HK-2 (cell line): ENCODE measurements around the gene PPP1R10.
"Not testable (repeated sequence)": the region's sequence is repeated elsewhere in the genome, so short reads cannot be mapped to it uniquely, and the experiment has no call there.

Experiments
- DNase-seq: peaks from one replicate; pipeline ENCODE4 v3.0.0-alpha.2; 2018; ENCODE audit not compliant: unreplicated experiment

The PPP1R10 gene

DNA sequence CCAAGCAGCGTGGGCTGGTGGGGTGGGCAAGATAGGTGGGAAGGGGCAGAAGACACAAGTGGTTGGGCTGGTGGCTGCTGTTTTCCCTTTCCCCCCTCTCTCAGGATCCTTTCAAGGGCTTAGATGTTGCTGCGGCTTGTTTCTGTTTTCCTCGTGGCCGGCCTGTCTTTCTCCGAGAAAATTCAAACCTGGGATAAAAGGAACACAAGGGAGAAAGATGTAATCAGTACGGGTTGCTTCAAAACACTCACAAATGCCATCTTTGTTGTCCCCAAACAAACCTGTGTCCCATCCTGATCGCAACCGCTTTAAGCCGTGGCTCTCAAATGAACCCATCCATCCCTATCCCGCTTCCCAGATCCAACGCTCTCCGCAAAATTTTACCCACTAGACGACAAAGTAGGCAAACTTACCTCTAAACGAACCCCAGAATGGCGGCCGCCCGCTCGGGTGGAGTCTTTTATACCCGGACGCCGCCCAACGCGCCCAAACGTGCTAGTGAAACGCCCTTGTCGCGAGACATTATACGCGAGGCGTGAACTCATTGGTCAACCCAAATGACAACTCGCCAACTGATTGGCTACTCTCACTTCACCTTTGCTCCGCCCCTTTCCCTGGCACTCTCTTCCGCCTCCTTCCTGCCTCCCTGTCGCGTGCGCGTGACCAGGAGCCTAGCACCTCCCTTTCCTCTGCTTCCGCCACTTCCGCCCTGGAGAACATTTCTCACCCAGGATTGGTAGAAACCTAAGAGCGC lies at the start of gene PPP1R10:
TSS of gene PPP1R10 (minus strand) at position 433 of the 754 bp plus-strand sequence. CDS start 7,299 bp downstream, outside the sequence.
- peak; percentile 99 for DNase-seq

DNA sequence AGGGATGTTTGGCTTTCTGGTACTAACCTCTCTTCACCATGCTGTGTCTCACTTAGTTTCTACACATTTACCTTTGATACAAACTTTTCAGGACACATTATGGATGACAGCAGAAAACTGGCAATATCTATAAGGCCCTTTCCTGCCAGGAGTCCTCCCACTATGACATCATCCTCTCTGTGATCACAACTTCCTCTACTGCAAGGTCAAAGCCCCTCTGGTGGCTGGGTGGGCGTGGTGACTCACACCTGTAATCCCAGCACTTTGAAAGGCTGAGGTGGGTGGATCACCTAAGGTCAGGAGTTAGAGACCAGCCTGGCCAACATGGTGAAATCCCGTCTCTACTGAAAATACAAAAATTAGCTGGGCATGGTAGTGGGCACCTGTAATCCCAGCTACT lies 49.3 kb upstream of the PPP1R10 start:
- DNase-seq = peak; percentile 31

DNA sequence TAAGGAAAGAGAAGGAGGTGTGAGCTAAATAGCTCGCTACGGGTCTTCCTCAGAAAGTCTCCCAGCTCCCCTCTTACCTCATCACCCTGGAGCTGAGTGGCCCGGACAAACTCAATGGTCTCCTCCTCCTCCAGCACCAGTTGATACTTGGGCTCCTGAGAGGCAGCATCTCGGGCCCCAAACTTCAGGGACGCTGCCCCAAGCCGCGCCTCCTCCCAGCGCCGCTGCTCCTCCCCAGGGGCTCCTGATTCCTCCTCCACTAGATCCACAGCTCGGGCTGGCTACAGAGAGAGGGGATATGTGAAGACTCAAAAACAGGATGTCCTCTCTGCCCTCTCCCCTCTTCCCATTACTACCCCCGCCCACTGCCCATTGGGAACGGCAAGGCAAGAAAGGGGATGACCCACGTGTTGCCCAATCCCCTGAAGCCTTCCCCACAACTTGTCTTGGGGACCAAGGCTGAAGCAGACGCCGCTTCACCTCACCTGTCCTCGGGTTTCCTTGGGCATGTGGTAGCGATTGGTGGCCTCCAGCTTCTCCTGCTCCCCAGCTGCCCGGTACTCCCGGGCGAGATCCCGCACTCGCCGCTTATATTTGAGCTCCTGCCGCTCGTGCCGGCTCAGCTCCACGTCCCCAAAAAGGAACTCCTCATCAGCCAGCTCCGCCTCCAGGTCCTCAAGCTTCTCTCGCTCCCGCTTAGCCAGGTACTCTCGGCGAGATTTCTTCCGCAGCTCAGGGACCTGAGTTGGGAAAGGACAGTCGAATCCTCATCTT lies 48.1 kb upstream of the PPP1R10 start:
- no peak for DNase-seq

DNA sequence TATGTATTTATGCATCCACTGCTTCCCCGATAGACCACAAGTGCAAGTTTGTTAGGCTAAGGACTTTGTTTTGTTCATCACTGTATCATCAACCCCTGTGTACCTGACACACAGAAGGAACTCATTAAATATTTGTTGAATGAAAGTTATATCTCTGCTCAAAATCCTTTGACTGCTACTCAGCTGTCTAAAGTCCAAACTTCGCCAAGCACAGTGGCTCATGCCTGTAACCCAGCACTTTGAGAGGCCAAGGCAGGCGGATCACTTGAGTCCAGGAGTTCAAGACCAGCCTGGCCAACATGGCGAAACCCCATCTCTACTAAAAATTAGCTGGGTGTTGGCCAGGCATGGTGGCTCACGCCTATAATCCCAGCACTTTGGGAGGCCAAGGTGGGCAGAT lies 40.9 kb upstream of the PPP1R10 start:
- DNase-seq = not testable (repeated sequence)

DNA sequence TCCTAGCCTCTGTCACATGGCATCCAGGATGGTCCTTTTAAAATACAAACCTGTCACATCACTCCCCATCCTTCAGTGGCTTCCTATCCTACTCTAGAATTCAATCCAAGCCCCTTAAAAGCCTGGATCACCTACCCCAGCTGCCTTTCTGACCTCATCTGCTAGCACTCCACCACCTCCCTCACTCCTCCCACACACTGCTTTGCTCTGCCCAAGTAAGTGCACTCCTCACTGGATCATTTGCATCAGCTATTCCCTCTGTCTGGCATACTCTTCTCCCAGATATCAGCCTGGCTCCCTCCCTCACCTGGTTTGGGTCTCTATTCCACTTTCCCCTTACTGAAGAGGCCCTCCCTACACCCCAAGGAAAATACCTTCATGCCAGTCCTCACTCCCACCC lies 40.4 kb upstream of the PPP1R10 start:
- no peak for DNase-seq

DNA sequence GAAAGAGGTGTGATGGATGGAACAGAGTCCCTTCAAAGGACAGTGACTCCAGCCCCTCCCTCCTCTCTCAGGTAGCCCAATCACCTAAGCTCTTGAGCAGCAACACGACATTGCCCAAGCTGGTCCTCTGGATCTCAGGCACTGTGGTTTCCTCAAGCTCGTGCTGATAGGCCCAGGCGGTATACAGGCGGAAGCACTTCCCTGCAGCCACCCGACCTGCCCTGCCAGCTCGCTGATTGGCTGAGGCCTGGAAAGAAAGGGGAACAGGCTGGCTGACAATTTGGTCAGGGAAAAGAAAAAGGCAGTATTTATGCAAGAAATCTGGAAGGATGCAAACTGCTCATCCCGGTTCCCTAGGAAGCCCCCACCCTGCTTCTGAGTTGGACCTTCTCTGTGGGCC lies 39.5 kb upstream of the PPP1R10 start:
- DNase-seq = no peak

DNA sequence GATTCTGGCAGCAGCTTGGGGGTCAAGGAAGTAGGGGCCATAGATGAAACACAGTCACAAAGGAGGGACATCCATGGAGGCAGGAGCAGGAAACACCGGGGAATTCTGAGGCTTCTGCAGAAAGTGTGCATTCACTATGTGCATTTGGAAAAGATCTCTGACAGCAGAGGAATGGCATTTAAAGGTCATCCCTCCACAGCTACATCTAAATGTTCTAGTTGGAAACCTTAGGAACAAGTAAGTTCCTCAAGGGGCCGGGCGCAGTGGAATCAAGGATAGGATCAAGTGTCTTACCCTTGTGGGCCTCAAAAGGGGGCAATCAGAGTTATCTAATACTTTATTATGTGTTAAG lies 38.7 kb upstream of the PPP1R10 start:
- DNase-seq = no peak

DNA sequence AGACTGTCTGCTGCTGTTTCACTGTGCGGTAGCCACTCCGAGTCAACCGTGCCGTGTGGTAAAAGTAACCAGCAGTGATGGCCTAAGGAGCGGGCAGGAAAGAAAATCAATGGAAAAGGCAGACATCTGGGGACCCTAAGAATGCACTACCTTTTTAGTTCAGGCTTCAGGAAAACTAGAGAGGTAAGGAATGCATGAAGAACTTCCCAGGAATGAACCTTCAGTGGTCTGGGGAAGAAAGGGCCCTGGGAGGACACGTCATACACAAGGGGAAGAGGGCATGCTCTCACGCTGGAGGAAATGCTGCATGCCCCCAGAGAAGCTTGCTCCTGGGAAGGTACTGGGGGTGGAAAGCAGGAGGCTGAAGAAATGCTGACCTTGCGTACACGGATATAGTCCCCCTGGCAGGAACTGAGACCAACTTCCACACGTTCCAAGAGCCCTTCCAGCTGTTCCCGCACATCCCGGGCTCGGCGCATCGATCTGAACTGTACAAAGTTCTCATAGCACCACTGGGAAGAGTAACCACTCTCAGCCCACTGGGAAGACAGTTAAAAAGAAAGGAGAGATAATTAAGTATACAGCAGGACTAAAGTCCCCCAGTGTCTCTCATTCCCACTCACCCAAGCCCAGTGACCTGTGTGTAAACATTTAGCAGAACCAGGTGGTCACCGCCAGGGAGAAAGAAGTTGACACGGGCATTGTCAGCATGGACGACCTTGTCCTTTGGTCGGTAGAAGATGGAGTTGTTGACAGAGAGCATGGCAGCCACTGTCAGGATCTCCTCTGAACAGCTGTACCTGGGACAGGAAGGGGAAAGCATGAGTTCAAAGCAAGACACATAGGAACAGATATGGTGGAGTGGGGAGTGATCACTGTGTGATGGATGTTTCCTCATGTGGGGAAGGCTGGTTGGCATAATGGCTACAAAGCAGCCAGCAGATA lies 38.0 kb upstream of the PPP1R10 start:
- no peak for DNase-seq

DNA sequence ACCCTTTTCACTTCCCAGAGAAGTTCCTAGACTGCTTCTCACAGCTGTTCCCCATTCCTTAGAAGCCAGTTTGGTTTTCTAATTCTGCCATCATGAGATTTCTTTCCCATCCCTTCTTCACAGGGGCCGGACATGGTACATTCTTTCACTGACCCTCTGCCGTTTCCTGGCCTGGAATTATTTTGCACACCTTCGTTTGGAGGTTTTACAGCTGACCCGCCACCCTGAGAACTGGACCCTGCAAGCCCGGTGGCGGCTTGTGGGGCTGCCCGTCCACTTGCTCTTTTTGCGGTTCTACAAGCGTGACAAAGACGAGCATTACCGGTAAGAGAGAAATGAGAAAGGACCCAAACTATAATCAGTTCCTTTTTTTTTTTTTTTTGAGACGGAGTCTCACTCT lies 34.1 kb upstream of the PPP1R10 start:
- no peak for DNase-seq

DNA sequence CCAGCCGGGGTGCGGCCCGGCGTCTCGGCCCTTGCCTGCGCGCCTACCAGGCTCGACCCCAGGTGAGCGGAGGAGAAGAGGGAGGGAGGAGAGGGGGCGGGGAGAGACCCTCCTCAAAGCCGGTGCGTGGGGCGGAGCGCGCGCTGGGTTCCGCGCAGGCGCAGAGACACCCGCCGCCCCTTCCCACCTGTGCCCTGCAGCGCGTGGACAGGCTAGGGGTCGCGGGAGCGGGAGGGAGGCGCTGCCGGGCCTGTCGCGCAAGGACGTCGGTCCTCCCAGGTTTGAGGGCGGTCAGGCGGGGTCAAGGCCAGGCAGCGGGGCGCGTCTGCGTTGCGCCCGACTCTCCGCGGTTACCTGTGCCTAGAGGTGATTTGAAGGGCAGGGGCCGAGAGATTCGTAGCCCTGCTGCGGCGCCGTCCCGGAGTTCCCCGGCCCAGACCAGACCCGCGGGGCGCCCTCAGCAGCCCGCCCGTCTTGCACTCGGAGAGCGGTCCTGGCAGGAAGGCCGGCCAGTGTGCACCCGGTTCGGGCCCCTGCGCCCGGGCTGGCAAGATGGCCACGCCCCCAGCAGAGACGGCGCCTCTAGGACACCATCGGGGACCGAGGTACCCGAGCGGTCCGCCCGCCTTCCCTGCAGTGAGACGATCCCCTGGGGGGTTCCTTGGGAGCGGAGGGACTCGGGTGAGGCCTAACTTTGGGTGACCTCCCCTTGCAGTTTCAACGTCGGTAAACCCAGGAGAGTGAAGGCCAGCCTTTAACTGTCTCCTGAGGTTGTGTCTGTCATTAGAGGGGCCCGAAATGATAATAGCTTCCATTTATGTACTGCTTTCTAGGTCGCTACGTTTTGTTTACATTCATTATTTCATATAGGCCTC lies 30.4 kb upstream of the PPP1R10 start:
- peak; percentile 77 for DNase-seq

DNA sequence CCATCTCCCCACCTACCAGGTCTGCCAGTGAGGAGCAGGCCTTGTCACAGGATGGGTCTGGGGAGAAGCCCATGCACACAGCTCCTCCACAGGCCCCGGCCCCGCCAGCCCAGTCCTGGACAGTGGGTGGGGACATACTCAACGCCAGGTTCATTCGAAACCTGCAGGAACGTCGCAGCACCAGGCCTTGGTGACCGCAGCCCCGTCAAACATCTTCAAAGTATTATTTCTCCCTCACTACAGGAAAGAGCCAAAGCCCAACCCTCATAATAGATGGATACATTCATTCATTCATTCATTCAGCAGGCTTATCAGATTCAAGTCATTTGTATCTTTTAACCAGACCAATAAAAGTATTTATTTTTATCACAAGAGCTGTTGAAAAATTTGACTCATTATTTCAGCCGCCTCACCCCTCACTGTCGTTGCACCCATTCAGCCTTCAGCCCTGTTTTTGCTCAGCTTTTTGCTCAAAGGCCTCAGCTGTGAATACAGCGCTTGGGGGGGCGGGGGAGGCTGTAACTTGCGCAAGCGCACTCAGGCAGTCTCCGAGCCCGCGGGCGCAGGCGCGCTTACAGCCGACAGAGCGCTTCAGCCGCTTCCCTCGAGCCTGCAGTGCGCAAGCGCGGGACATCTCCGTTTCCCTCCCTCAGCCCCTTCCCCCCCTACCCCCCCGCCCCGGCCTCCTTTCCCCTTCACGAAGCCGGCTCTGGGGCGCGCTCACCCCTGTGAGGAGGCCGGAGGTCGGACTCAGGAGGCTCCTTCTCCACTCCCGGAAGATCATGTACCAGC lies 29.6 kb upstream of the PPP1R10 start, which contains the start of gene C6orf136:
TSS of gene C6orf136 (plus strand) at position 684 of the 792 bp plus-strand sequence. CDS start at position 783, 99 bp downstream.
- DNase-seq = peak; percentile 94

DNA sequence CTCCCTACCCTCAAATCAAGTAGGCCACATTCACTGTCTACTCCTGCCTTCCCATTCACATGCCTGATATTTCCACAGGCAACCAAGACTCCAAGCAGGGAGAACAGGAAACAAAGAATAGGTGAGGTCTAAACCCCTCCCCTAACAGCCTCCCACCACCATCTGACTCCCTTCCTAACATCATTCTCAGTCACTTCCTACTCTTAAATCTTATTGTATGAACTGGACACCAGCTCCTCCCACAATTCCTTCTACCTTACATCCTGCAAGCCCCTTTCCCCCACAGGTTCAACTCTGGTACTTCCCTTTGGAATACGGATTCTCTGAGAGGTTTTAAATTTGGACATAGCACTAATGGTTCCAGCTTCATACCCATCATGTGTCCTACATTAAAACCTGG lies 28.9 kb upstream of the PPP1R10 start:
- no peak for DNase-seq

DNA sequence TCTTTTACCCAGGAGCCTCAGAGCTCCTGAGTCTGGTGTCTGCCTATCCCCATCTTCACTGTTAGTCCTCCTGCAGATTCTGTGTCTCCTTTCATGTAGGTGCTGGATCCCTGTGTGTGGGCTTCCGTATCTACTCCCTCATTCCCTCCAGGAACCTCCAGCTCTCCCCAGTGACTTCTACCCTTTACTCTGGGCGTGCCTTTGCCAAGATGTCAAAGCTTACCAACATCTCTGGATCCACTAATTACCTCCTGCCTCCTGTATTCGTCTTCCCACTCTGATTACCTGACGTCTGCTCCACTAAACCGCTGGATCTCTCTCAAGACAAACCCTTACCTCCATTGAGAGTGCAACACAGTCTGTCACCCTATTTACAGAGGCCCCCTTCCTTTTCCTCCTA lies 27.7 kb upstream of the PPP1R10 start:
- no peak for DNase-seq

DNA sequence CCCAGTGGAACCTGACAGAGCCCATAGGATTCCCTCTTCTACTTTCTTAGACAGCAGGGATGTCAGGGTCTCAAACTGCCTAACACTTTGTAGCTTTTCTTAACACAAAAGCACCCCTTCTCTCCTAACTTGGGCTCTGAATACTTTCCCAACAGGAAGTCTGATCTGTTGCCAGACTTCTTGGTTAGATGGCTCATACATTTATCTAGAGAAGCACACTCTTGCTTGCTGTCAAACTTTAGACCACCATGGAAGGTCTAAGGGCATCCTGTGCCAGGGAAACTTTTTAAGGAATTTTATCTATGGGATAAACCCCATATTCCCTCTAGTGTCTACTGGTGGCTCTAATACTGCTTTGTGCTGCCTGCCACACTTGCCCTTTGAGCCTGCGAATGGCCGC lies 26.6 kb upstream of the PPP1R10 start:
- DNase-seq = no peak

DNA sequence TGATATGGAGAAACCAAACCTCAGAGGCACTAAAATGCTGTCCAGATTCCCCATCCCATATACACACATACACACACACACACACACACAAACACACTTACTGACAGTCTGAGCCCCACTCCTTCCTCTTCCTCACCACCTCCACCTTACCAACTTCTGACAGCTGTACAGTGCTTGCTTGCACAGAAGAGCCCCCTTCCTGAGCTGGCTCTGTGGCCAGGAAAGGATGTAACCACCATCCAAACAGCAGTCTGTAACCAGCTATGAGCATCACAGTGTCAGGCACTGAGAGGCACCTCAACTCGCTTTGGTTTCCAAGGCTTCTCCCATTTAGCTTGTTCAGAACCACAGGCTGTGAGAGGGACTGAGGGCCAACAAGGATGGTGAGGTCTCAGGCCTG lies 24.0 kb upstream of the PPP1R10 start:
- no peak for DNase-seq

DNA sequence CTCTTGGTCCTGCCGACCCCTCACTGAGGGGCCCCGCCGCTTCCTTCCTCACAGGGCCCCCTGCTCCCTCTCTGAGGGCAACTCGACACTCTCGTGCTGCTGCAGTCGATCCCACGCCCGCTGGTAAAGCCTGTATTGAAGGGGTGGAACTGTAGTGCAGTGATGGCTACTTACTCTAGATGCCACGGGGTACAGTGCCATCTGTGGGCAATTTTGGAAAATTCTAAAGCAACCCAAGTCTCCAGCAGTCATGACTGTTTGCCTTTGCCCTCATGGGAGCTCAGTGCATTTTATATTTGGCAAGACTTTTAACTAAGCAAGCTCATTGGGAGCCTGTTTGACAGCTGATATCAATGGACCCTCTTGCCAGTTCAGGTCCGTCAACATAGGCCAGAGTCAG lies 23.4 kb upstream of the PPP1R10 start:
- no peak for DNase-seq

DNA sequence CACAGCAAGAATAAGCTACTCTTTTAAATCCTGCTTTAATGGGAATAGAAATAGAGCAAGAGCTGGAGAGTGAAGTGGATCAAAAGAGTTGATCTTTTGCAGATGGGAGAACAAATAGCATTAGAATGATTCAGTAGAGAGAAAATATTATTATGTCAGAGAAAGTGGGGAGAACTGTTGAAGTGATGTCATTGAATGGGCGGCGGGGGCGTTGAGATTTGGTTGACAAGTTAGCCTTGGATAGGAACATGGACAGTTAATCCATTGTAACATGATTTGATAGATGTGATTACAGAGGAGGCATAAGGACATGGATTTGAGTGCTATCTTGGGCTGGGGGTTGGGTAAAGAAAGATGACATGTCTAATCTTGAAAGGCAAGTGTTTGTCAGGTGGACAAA lies 18.8 kb upstream of the PPP1R10 start:
- no peak for DNase-seq

DNA sequence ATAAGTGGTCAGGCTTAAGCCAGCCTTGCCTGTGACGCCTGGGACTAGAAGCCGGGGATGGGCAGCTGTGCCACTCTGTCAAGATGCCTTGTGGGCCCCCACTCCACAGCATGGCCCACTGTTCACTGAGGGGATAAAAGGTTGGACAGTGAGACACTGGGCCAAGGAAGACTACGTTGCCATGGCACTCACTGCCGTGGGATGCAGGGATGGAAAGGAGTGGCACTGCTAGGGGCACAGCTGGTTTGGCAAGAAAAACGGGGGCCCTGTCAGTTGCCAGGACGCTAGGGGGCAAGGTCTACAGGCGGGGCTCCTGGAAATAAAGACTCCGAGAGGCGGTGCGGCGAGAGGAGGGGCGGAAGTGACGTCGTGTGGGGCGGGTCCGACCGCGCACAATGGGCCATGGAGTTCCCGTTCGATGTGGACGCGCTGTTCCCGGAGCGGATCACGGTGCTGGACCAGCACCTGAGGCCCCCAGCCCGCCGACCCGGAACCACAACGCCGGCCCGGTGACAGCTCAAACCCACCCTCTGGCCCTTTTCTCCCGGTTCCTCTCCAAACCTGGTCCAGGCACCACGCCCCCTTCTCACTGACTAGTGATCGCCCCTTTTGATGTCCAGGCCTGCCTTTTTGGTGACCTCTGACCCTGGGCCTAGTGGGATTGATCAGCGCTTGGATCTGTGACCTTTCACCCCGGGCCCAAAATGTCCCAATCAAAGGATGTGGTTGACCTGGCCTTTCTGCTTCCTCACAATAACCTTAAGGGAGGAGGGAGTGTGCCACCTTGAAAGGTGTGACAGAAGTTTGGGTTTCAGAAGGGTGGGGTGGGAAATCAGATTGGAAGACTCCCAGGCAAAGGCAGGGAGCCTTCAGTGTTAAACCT lies 9.7 kb upstream of the PPP1R10 start, which contains the start of gene ATAT1:
TSS of gene ATAT1 (plus strand) at position 391 of the 883 bp plus-strand sequence.
- DNase-seq = peak; percentile 81

DNA sequence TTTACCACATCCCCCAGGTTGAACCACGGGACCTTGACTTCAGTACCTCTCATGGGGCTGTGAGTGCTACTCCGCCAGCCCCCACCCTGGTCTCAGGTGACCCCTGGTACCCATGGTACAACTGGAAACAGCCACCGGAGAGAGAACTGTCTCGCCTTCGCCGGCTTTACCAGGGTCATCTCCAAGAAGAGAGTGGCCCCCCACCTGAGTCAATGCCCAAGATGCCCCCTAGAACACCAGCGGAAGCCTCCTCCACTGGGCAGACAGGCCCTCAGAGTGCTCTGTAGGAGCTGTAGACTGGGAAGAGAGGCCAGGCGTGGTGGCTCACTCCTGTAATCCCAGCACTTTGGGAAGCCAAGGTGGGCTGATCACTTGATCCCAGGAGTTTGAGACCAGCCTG lies 8.5 kb upstream of the PPP1R10 start:
- DNase-seq = no peak
